Measurements from ENCODE around the gene THSD7B. TPM values are rescaled to one million over a fixed set of nuclear protein-coding genes. Genes with fewer than 3 reads are reported as not detected.

Gene THSD7B
- total RNA-seq, 4 donors from 2014 or later: 0.27 TPM; not detected in 3

DNA sequence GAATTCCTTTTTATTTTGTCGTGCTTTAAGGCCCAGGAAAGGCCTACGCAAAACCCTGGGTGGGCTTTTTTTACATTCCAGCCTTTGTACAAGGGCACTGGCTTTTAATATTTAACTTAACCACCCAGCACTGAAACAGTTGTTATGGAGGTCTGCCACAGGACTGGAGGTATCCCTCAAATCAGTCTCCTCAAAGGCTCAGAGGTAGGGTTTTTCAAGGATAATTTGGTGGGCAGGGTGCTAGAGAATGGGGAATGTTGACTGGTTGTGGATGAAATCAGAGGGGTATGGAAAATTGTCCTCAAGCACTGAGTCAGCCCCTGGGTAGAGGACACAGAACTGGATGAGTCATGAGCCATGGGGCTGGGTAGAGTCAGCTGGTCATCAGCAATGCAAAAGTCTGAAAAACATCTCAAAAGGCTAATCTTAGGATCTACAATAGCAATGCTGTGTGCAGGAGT is 443.1 kb downstream of the THSD7B start:
- DNase-seq: no peak
- WGBS, 2 donors (ENCODE audit: low coverage in 1 of 2): 62 to 70% methylated on average over 2 of the region's 2 CpGs
- no peak overlapping the region for H3K4me3 ChIP-seq
- no peaks in the 10 kb centered on the region for H3K4me1 ChIP-seq
- in situ Hi-C loops (cut with MboI; ENCODE audit: low pct_ligation_motif_present in 1 of 4, low pct_unique_long_range_greater_than_20kb in 1 of 4, low sequenced_read_pairs in 3 of 4) (no loop called here), intact Hi-C loops (cut with DNase I; ENCODE audit: low total_unique reads) (no loop called here)
- no peaks in the 10 kb centered on the region for H3K36me3 ChIP-seq
- H3K9me3 ChIP-seq: no peaks in the 10 kb centered on the region
- TF ChIP-seq, protein P1, sequence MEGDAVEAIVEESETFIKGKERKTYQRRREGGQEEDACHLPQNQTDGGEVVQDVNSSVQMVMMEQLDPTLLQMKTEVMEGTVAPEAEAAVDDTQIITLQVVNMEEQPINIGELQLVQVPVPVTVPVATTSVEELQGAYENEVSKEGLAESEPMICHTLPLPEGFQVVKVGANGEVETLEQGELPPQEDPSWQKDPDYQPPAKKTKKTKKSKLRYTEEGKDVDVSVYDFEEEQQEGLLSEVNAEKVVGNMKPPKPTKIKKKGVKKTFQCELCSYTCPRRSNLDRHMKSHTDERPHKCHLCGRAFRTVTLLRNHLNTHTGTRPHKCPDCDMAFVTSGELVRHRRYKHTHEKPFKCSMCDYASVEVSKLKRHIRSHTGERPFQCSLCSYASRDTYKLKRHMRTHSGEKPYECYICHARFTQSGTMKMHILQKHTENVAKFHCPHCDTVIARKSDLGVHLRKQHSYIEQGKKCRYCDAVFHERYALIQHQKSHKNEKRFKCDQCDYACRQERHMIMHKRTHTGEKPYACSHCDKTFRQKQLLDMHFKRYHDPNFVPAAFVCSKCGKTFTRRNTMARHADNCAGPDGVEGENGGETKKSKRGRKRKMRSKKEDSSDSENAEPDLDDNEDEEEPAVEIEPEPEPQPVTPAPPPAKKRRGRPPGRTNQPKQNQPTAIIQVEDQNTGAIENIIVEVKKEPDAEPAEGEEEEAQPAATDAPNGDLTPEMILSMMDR (IDR thresholded peaks at IDR 0.05): no peak
- TF ChIP-seq POLR2A (IDR thresholded peaks at IDR 0.05): no peak
- no peak for TF ChIP-seq POLR2AphosphoS5 (IDR thresholded peaks at IDR 0.05)
- TF ChIP-seq EP300 (IDR thresholded peaks at IDR 0.05; ENCODE audit: low read depth): no peak
- H3K27me3 ChIP-seq: no peaks in the 10 kb centered on the region
- no peak overlapping the region for H3K27ac ChIP-seq

DNA sequence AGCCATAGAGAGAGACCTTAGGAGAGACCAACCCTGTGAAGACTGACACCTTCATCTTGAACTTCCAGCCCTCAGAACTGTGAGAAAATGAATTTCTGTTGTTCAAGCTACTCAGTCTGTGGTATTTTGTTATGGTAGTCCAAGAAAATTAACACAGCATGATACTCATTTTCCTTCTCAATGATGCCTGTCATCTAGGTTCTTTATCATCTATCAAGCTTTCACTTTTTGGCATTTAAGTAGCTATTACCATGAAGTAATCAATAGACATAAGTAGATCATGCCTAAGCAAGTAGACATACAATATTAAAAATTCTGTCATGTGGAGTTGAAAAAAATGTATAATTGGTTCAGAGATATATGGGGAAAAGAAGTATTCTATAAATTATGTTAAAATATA is 444.7 kb downstream of the THSD7B start:
- DNase-seq: no peak
- H3K36me3 ChIP-seq: no peaks in the 10 kb centered on the region
- in situ Hi-C loops (cut with MboI; ENCODE audit: low pct_ligation_motif_present in 1 of 4, low pct_unique_long_range_greater_than_20kb in 1 of 4, low sequenced_read_pairs in 3 of 4): no loop called here
- intact Hi-C loops (cut with DNase I; ENCODE audit: low total_unique reads): no loop called here
- H3K27me3 ChIP-seq: no peaks in the 10 kb centered on the region
- no peak overlapping the region for H3K4me3 ChIP-seq
- no peaks in the 10 kb centered on the region for H3K9me3 ChIP-seq
- H3K4me1 ChIP-seq: no peaks in the 10 kb centered on the region
- no peak overlapping the region for H3K27ac ChIP-seq
- TF ChIP-seq POLR2AphosphoS5 (IDR thresholded peaks at IDR 0.05): no peak
- TF ChIP-seq, protein P1 (IDR thresholded peaks at IDR 0.05): no peak
- TF ChIP-seq EP300 (IDR thresholded peaks at IDR 0.05; ENCODE audit: low read depth): no peak
- TF ChIP-seq POLR2A (IDR thresholded peaks at IDR 0.05): no peak

DNA sequence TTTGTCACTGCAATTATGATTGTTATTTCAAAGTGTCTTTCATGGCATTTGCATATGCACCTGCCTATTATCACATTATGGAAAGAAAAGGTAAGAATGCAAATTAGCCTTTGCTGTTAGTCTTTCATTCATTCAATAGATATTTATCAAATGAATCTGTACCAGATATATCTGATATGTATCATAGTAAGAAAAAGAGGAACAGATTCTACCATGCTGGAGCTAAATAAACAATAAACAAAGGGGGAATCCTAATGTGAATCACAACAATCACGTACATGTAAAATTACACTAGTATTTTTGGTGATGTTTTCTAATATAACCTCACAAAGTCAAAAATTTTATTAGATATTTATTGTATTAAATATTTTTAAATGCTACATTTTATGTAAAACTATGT is 446.4 kb downstream of the THSD7B start:
- intact Hi-C loops (cut with DNase I; ENCODE audit: low total_unique reads) (no loop called here), in situ Hi-C loops (cut with MboI; ENCODE audit: low pct_ligation_motif_present in 1 of 4, low pct_unique_long_range_greater_than_20kb in 1 of 4, low sequenced_read_pairs in 3 of 4) (no loop called here)
- 79 to 80% methylated on average over 1 of the region's 1 CpG for WGBS, 2 donors (ENCODE audit: low coverage in 1 of 2)
- no peak overlapping the region for H3K4me3 ChIP-seq
- no peaks in the 10 kb centered on the region for H3K9me3 ChIP-seq
- no peaks in the 10 kb centered on the region for H3K4me1 ChIP-seq
- H3K27ac ChIP-seq: no peak overlapping the region
- DNase-seq: no peak
- TF ChIP-seq, protein P1 (IDR thresholded peaks at IDR 0.05): no peak
- TF ChIP-seq POLR2A (IDR thresholded peaks at IDR 0.05) (no peak), EP300 (IDR thresholded peaks at IDR 0.05; ENCODE audit: low read depth) (no peak), POLR2AphosphoS5 (IDR thresholded peaks at IDR 0.05) (no peak)
- H3K27me3 ChIP-seq: no peaks in the 10 kb centered on the region
- H3K36me3 ChIP-seq: no peaks in the 10 kb centered on the region

DNA sequence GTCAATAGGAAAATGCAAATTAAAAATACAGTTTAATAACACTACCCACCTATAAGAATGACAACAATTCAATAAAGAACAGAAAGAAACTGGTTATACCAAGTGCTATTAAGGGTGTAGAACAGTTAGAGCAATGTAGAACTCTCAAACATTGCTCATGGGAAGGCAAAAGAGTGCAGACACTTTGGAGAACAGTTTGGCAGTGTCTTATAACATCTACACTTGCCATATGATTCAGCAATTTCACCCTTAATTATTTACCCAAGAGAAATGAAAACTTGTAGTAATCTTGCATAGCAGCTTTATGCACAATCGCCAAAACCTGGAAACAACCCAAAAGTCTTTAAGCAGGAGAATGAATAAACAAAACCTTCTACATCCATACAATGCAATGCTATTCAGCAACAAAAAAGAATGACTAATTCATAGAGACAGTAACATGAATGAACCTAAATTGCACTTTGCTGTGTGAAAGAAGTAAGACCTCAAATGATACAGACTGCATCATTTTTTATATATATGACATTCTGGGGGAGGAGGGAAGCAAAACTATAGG is 455.2 kb downstream of the THSD7B start:
- in situ Hi-C loops (cut with MboI; ENCODE audit: low pct_ligation_motif_present in 1 of 4, low pct_unique_long_range_greater_than_20kb in 1 of 4, low sequenced_read_pairs in 3 of 4) (no loop called here), intact Hi-C loops (cut with DNase I; ENCODE audit: low total_unique reads) (no loop called here)
- no peak overlapping the region for H3K4me3 ChIP-seq
- H3K27me3 ChIP-seq: no peaks in the 10 kb centered on the region
- H3K9me3 ChIP-seq: no peaks in the 10 kb centered on the region
- 28 to 44% methylated on average over 1 of the region's 1 CpG for WGBS, 2 donors (ENCODE audit: low coverage in 1 of 2)
- TF ChIP-seq, protein P1 (IDR thresholded peaks at IDR 0.05): no peak
- TF ChIP-seq EP300 (IDR thresholded peaks at IDR 0.05; ENCODE audit: low read depth) (no peak), POLR2A (IDR thresholded peaks at IDR 0.05) (no peak), POLR2AphosphoS5 (IDR thresholded peaks at IDR 0.05) (no peak)
- no peak for DNase-seq
- H3K4me1 ChIP-seq: no peaks in the 10 kb centered on the region
- no peaks in the 10 kb centered on the region for H3K36me3 ChIP-seq
- no peak overlapping the region for H3K27ac ChIP-seq
